H9 (cell line): ENCODE results near the gene PTK6. TPM values are rescaled to one million over a fixed set of nuclear protein-coding genes. Genes with fewer than 3 reads are reported as not detected.

Experiments used
- DNase-seq: peaks from one replicate; pipeline ENCODE4 v3.0.0-alpha.2; 2017
- H2AFZ ChIP-seq: one replicate; pipeline ENCODE4 v1.6.1; 2013; ENCODE audit warnings: mild to moderate bottlenecking, low read length, control low read depth, moderate library complexity
- H2AK5ac ChIP-seq: 2 replicates; pipeline ENCODE4 v1.6.1; 2013; ENCODE audit warnings: low read length, control low read depth, mixed read lengths; ENCODE audit not compliant: insufficient read length
- H2BK120ac ChIP-seq: one replicate; pipeline ENCODE4 v1.6.1; 2013; ENCODE audit warnings: low read depth, mild to moderate bottlenecking, low read length, control low read depth, inconsistent platforms; ENCODE audit not compliant: poor library complexity, severe bottlenecking
- H2BK12ac ChIP-seq: 2 replicates; pipeline ENCODE4 v1.6.1; 2013; ENCODE audit warnings: low read length, control low read depth, mixed read lengths, low read depth; ENCODE audit not compliant: insufficient read length
- H2BK15ac ChIP-seq: 2 replicates; pipeline ENCODE4 v1.6.1; 2013; ENCODE audit warnings: low read depth, low read length, control low read depth
- H2BK20ac ChIP-seq: one replicate; pipeline ENCODE4 v1.6.1; 2013; ENCODE audit warnings: low read depth, mild to moderate bottlenecking, low read length, control low read depth, inconsistent platforms; ENCODE audit not compliant: poor library complexity, severe bottlenecking
- H2BK5ac ChIP-seq: 2 replicates; pipeline ENCODE4 v1.6.1; 2013; ENCODE audit warnings: low read length, control low read depth, mixed read lengths; ENCODE audit not compliant: insufficient read length
- H3K14ac ChIP-seq: 2 replicates; pipeline ENCODE4 v1.6.1; 2013; ENCODE audit warnings: low read length, control low read depth; ENCODE audit not compliant: insufficient read depth
- H3K18ac ChIP-seq: 2 replicates; pipeline ENCODE4 v1.6.1; 2013; ENCODE audit warnings: low read depth, mild to moderate bottlenecking, mixed read lengths, low read length, control low read depth; ENCODE audit not compliant: insufficient read length
- H3K23ac ChIP-seq: 2 replicates; pipeline ENCODE4 v1.6.1; 2013; ENCODE audit warnings: low read length, control low read depth, mixed read lengths, low read depth; ENCODE audit not compliant: insufficient read length
- H3K23me2 ChIP-seq: 2 replicates; pipeline ENCODE4 v1.6.1; 2013; ENCODE audit warnings: low read depth, mild to moderate bottlenecking, mixed read lengths, low read length, control low read depth; ENCODE audit not compliant: insufficient read length, poor library complexity, severe bottlenecking
- H3K27ac ChIP-seq: 2 replicates; pipeline ENCODE4 v1.5.1; 2013; ENCODE audit warnings: low read length, control low read depth, mixed read lengths, low read depth; ENCODE audit not compliant: insufficient read length
- H3K27me3 ChIP-seq: 2 replicates; pipeline ENCODE4 v1.6.1; 2013; ENCODE audit warnings: low read length, control low read depth, inconsistent platforms; ENCODE audit not compliant: insufficient read depth
- H3K4ac ChIP-seq: 2 replicates; pipeline ENCODE4 v1.6.1; 2013; ENCODE audit warnings: low read depth, mild to moderate bottlenecking, control low read depth, inconsistent platforms, low read length, moderate library complexity
- H3K4me1 ChIP-seq: 2 replicates; pipeline ENCODE4 v1.6.1; 2013; ENCODE audit warnings: low read length, control low read depth, inconsistent platforms; ENCODE audit not compliant: insufficient read depth
- H3K4me2 ChIP-seq: 2 replicates; pipeline ENCODE4 v1.6.1; 2013; ENCODE audit warnings: low read length, control low read depth, mixed read lengths; ENCODE audit not compliant: insufficient read length, insufficient read depth
- H3K56ac ChIP-seq: 2 replicates; pipeline ENCODE4 v1.6.1; 2013; ENCODE audit warnings: low read depth, mild to moderate bottlenecking, mixed read lengths, low read length, control low read depth; ENCODE audit not compliant: insufficient read length
- H3K79me1 ChIP-seq: 2 replicates; pipeline ENCODE4 v1.6.1; 2013; ENCODE audit warnings: low read depth, mild to moderate bottlenecking, moderate library complexity, low read length, control low read depth, inconsistent platforms; ENCODE audit not compliant: insufficient read depth, poor library complexity, severe bottlenecking
- H3K79me2 ChIP-seq: 2 replicates; pipeline ENCODE4 v1.6.1; 2013; ENCODE audit warnings: low read length, control low read depth, inconsistent platforms; ENCODE audit not compliant: insufficient read depth
- H3K9ac ChIP-seq: 2 replicates; pipeline ENCODE4 v1.6.1; 2013; ENCODE audit warnings: low read length, control low read depth, mixed read lengths; ENCODE audit not compliant: insufficient read length; ENCODE audit errors: extremely low read depth
- H3K9me3 ChIP-seq: one replicate; pipeline ENCODE4 v1.6.1; 2013; ENCODE audit warnings: low read depth, low read length, inconsistent platforms; ENCODE audit not compliant: control insufficient read depth
- H3T11ph ChIP-seq: one replicate; pipeline ENCODE4 v1.6.1; 2013; ENCODE audit warnings: mild to moderate bottlenecking, low read length, control low read depth, inconsistent platforms
- H4K20me1 ChIP-seq: one replicate; pipeline ENCODE4 v1.6.1; 2013; ENCODE audit not compliant: control insufficient read depth, insufficient read length, insufficient read depth
- H4K5ac ChIP-seq: 2 replicates; pipeline ENCODE4 v1.6.1; 2013; ENCODE audit warnings: low read depth, mild to moderate bottlenecking, mixed read lengths, low read length, control low read depth; ENCODE audit not compliant: insufficient read length
- H4K8ac ChIP-seq: replicated peaks from 2 replicates; pipeline ENCODE4 v1.6.1; 2013; ENCODE audit warnings: low read length, control low read depth, mixed read lengths, low read depth; ENCODE audit not compliant: insufficient read length
- H4K91ac ChIP-seq: 2 replicates; pipeline ENCODE4 v1.6.1; 2013; ENCODE audit warnings: low read depth, mild to moderate bottlenecking, moderate library complexity, mixed read lengths, low read length, control low read depth; ENCODE audit not compliant: insufficient read length
- H3K27ac Mint-ChIP-seq, 3 experiments: 2 replicates in 2 of 3; 3 replicates in 1 of 3; pipeline ENCODE4 v1.8.0; 2020 to 2021; ENCODE audit warnings: mixed read lengths in 3 of 3, mild to moderate bottlenecking in 1 of 3, moderate library complexity in 1 of 3
- H3K27me3 Mint-ChIP-seq: 2 replicates; pipeline ENCODE4 v1.8.0; 2021; ENCODE audit warnings: low read depth, mild to moderate bottlenecking, moderate library complexity, mixed read lengths
- H3K36me3 Mint-ChIP-seq, 3 experiments: 2 replicates in 2 of 3; 3 replicates in 1 of 3; pipeline ENCODE4 v1.8.0; 2020 to 2021; ENCODE audit warnings: low read depth in 3 of 3, mixed read lengths in 3 of 3; ENCODE audit not compliant: insufficient read depth in 1 of 3
- H3K4me1 Mint-ChIP-seq, 2 experiments: 2 replicates each; pipeline ENCODE4 v1.8.0; 2020; ENCODE audit warnings: mixed read lengths in 2 of 2
- H3K4me3 Mint-ChIP-seq, 2 experiments: 2 replicates in 1 of 2; 3 replicates in 1 of 2; pipeline ENCODE4 v1.8.0; 2020 to 2021; ENCODE audit warnings: mild to moderate bottlenecking in 2 of 2, mixed read lengths in 2 of 2, moderate library complexity in 1 of 2
- H3K9me3 Mint-ChIP-seq, 2 experiments: 2 replicates in 1 of 2; 3 replicates in 1 of 2; pipeline ENCODE4 v1.8.0; 2020; ENCODE audit warnings: mild to moderate bottlenecking in 2 of 2, mixed read lengths in 2 of 2, moderate library complexity in 1 of 2
- CTCF ChIP-seq: fragments of 200-600 bp; sonication (generic); conservative IDR thresholded peaks from 3 replicates; pipeline ENCODE4 v1.8.0; 2021; ENCODE audit warnings: antibody characterized with exemption, mild to moderate bottlenecking
- WGBS: extraction: QIAGEN DNeasy Blood & Tissue Kit; methylation state at CpG from one replicate; pipeline ENCODE4 v1.1.7; 2013; ENCODE audit warnings: missing lambda C conversion rate, low lambda C conversion rate, mixed read lengths; ENCODE audit not compliant: insufficient read length; ENCODE audit errors: extremely low coverage; 5-methylcytosine and 5-hydroxymethylcytosine counted together
- total RNA-seq: library from RNA; stranded (reverse); gene quantifications from 2 replicates; pipeline ENCODE4 v1.2.1, GENCODE V29; 2021

The PTK6 gene
- total RNA-seq, 1 experiment from 2014 or later: 0.46 TPM

- Histone ChIP-seq H3K4me2 (peak overlapping the region; percentile 35), H2AFZ (no peak overlapping the region), H3K18ac (no peak overlapping the region), H3K27ac (no peak overlapping the region), H4K5ac (no peak overlapping the region), H3T11ph (no peak overlapping the region), H4K8ac (no peak overlapping the region), H3K9me3 (no peaks in the 10 kb centered on the region), H3K9ac (no peak overlapping the region), H2BK12ac (no peak overlapping the region), H3K27me3 (peaks cover 4% of the 10 kb centered on the region; the same call in 1 of the 2 replicates), H3K56ac (no peak overlapping the region), H3K14ac (no peak overlapping the region), H3K79me1 (no peaks in the 10 kb centered on the region), H2BK120ac (no peak overlapping the region), H4K91ac (no peak overlapping the region), H3K23ac (no peak overlapping the region), H2BK15ac (no peak overlapping the region), H4K20me1 (peaks cover 1% of the 10 kb centered on the region), H3K23me2 (peaks cover 5% of the 10 kb centered on the region), H2AK5ac (no peak overlapping the region), H3K4ac (no peak overlapping the region), H2BK5ac (no peak overlapping the region), H3K4me1 (no peaks in the 10 kb centered on the region), H3K79me2 (no peaks in the 10 kb centered on the region), H2BK20ac (no peak overlapping the region)
- no CpG with 5 or more reads among the region's 48 CpGs for WGBS
- DNase-seq: peak; percentile 75
- Mint-ChIP-seq H3K9me3 (peaks cover 2 to 11% of the 10 kb centered on the region in 2 experiments; a peak in 3 of 5 replicates), H3K36me3 (peaks cover 15 to 24% (median 15%) of the 10 kb centered on the region in 3 experiments; a peak in 6 of 7 replicates), H3K4me1 (peaks cover 4 to 10% of the 10 kb centered on the region in 2 experiments; a peak in 3 of 4 replicates), H3K27me3 (peaks cover 49% of the 10 kb centered on the region), H3K27ac (no peak overlapping the region), H3K4me3 (peak overlapping the region in 1 of 2 experiments; percentile 62; a peak in 3 of 5 replicates)
- TF ChIP-seq CTCF: peak; percentile 97
These were observed 41.2 kb downstream of the PTK6 start for GRCh38 chr20:63495741-63496595.
